HG03175 (cell line): ENCODE measurements around the gene RRP15.

ENCODE experiments used
- ATAC-seq: cut with Tn5 transposase; IDR thresholded peaks from one replicate; pipeline ENCODE4 v1.9.1; 2021; ENCODE audit warnings: mild to moderate bottlenecking, moderate library complexity; ENCODE audit not compliant: unreplicated experiment

Gene RRP15

DNA sequence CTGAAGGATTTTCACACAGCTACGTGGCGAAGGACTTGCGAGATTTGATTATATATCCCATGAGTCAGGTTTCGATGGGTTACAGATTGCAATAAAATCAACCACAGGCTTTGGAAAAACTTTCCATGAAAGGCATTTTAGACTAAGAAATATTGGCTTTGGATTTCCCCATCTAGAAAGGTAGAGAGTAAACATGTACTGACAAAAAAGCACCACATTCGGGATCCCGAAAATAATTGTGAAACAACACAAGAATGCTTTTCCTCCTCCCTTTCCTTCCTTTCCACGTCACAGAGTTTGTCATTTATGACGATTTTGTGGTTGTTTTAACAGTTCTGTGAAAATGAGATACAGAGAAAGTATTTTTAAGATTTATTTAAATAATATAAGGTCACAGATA, 98.6 kb downstream of the RRP15 start:
- ATAC-seq, result no peak

DNA sequence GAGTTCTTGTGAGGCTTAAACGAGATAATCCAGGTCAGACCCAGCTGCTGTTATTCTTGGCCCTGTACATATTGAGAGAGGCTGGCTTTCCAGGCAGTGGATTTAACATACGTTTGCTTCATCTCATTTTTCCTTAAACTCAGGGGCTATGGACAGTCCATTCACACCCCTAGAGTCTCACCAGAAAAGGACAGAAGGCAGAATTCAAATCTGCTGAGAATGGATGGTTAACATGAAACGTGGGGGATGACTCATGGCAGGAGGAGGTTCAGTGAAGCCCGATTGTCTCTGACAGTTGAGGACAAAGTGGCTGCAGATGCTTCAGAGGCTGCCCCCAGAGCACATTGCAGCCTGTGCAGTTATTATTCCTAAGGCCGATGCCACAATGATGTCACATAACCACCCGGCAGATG, 99.5 kb downstream of the RRP15 start:
- ATAC-seq, result no peak
